H9 (cell line): Measurements from ENCODE around the gene CDCP1. TPM values are rescaled to one million over a fixed set of nuclear protein-coding genes. Genes with fewer than 3 reads are reported as not detected.

Source experiments
- DNase-seq: peaks from one replicate; pipeline ENCODE4 v3.0.0-alpha.2; 2017
- H2AFZ ChIP-seq: one replicate; pipeline ENCODE4 v1.6.1; 2013; ENCODE audit warnings: mild to moderate bottlenecking, low read length, control low read depth, moderate library complexity
- H2AK5ac ChIP-seq: 2 replicates; pipeline ENCODE4 v1.6.1; 2013; ENCODE audit warnings: low read length, control low read depth, mixed read lengths; ENCODE audit not compliant: insufficient read length
- H2BK120ac ChIP-seq: one replicate; pipeline ENCODE4 v1.6.1; 2013; ENCODE audit warnings: low read depth, mild to moderate bottlenecking, low read length, control low read depth, inconsistent platforms; ENCODE audit not compliant: poor library complexity, severe bottlenecking
- H2BK12ac ChIP-seq: 2 replicates; pipeline ENCODE4 v1.6.1; 2013; ENCODE audit warnings: low read length, control low read depth, mixed read lengths, low read depth; ENCODE audit not compliant: insufficient read length
- H2BK15ac ChIP-seq: 2 replicates; pipeline ENCODE4 v1.6.1; 2013; ENCODE audit warnings: low read depth, low read length, control low read depth
- H2BK20ac ChIP-seq: one replicate; pipeline ENCODE4 v1.6.1; 2013; ENCODE audit warnings: low read depth, mild to moderate bottlenecking, low read length, control low read depth, inconsistent platforms; ENCODE audit not compliant: poor library complexity, severe bottlenecking
- H2BK5ac ChIP-seq: 2 replicates; pipeline ENCODE4 v1.6.1; 2013; ENCODE audit warnings: low read length, control low read depth, mixed read lengths; ENCODE audit not compliant: insufficient read length
- H3K14ac ChIP-seq: 2 replicates; pipeline ENCODE4 v1.6.1; 2013; ENCODE audit warnings: low read length, control low read depth; ENCODE audit not compliant: insufficient read depth
- H3K18ac ChIP-seq: 2 replicates; pipeline ENCODE4 v1.6.1; 2013; ENCODE audit warnings: low read depth, mild to moderate bottlenecking, mixed read lengths, low read length, control low read depth; ENCODE audit not compliant: insufficient read length
- H3K23ac ChIP-seq: 2 replicates; pipeline ENCODE4 v1.6.1; 2013; ENCODE audit warnings: low read length, control low read depth, mixed read lengths, low read depth; ENCODE audit not compliant: insufficient read length
- H3K23me2 ChIP-seq: 2 replicates; pipeline ENCODE4 v1.6.1; 2013; ENCODE audit warnings: low read depth, mild to moderate bottlenecking, mixed read lengths, low read length, control low read depth; ENCODE audit not compliant: insufficient read length, poor library complexity, severe bottlenecking
- H3K27ac ChIP-seq: 2 replicates; pipeline ENCODE4 v1.5.1; 2013; ENCODE audit warnings: low read length, control low read depth, mixed read lengths, low read depth; ENCODE audit not compliant: insufficient read length
- H3K27me3 ChIP-seq: 2 replicates; pipeline ENCODE4 v1.6.1; 2013; ENCODE audit warnings: low read length, control low read depth, inconsistent platforms; ENCODE audit not compliant: insufficient read depth
- H3K4ac ChIP-seq: 2 replicates; pipeline ENCODE4 v1.6.1; 2013; ENCODE audit warnings: low read depth, mild to moderate bottlenecking, control low read depth, inconsistent platforms, low read length, moderate library complexity
- H3K4me1 ChIP-seq: 2 replicates; pipeline ENCODE4 v1.6.1; 2013; ENCODE audit warnings: low read length, control low read depth, inconsistent platforms; ENCODE audit not compliant: insufficient read depth
- H3K4me2 ChIP-seq: 2 replicates; pipeline ENCODE4 v1.6.1; 2013; ENCODE audit warnings: low read length, control low read depth, mixed read lengths; ENCODE audit not compliant: insufficient read length, insufficient read depth
- H3K56ac ChIP-seq: 2 replicates; pipeline ENCODE4 v1.6.1; 2013; ENCODE audit warnings: low read depth, mild to moderate bottlenecking, mixed read lengths, low read length, control low read depth; ENCODE audit not compliant: insufficient read length
- H3K79me1 ChIP-seq: 2 replicates; pipeline ENCODE4 v1.6.1; 2013; ENCODE audit warnings: low read depth, mild to moderate bottlenecking, moderate library complexity, low read length, control low read depth, inconsistent platforms; ENCODE audit not compliant: insufficient read depth, poor library complexity, severe bottlenecking
- H3K79me2 ChIP-seq: 2 replicates; pipeline ENCODE4 v1.6.1; 2013; ENCODE audit warnings: low read length, control low read depth, inconsistent platforms; ENCODE audit not compliant: insufficient read depth
- H3K9ac ChIP-seq: 2 replicates; pipeline ENCODE4 v1.6.1; 2013; ENCODE audit warnings: low read length, control low read depth, mixed read lengths; ENCODE audit not compliant: insufficient read length; ENCODE audit errors: extremely low read depth
- H3K9me3 ChIP-seq: one replicate; pipeline ENCODE4 v1.6.1; 2013; ENCODE audit warnings: low read depth, low read length, inconsistent platforms; ENCODE audit not compliant: control insufficient read depth
- H3T11ph ChIP-seq: one replicate; pipeline ENCODE4 v1.6.1; 2013; ENCODE audit warnings: mild to moderate bottlenecking, low read length, control low read depth, inconsistent platforms
- H4K20me1 ChIP-seq: one replicate; pipeline ENCODE4 v1.6.1; 2013; ENCODE audit not compliant: control insufficient read depth, insufficient read length, insufficient read depth
- H4K5ac ChIP-seq: 2 replicates; pipeline ENCODE4 v1.6.1; 2013; ENCODE audit warnings: low read depth, mild to moderate bottlenecking, mixed read lengths, low read length, control low read depth; ENCODE audit not compliant: insufficient read length
- H4K8ac ChIP-seq: replicated peaks from 2 replicates; pipeline ENCODE4 v1.6.1; 2013; ENCODE audit warnings: low read length, control low read depth, mixed read lengths, low read depth; ENCODE audit not compliant: insufficient read length
- H4K91ac ChIP-seq: 2 replicates; pipeline ENCODE4 v1.6.1; 2013; ENCODE audit warnings: low read depth, mild to moderate bottlenecking, moderate library complexity, mixed read lengths, low read length, control low read depth; ENCODE audit not compliant: insufficient read length
- H3K27ac Mint-ChIP-seq, 3 experiments: 2 replicates in 2 of 3; 3 replicates in 1 of 3; pipeline ENCODE4 v1.8.0; 2020 to 2021; ENCODE audit warnings: mixed read lengths in 3 of 3, mild to moderate bottlenecking in 1 of 3, moderate library complexity in 1 of 3
- H3K27me3 Mint-ChIP-seq: 2 replicates; pipeline ENCODE4 v1.8.0; 2021; ENCODE audit warnings: low read depth, mild to moderate bottlenecking, moderate library complexity, mixed read lengths
- H3K36me3 Mint-ChIP-seq, 3 experiments: 2 replicates in 2 of 3; 3 replicates in 1 of 3; pipeline ENCODE4 v1.8.0; 2020 to 2021; ENCODE audit warnings: low read depth in 3 of 3, mixed read lengths in 3 of 3; ENCODE audit not compliant: insufficient read depth in 1 of 3
- H3K4me1 Mint-ChIP-seq, 2 experiments: 2 replicates each; pipeline ENCODE4 v1.8.0; 2020; ENCODE audit warnings: mixed read lengths in 2 of 2
- H3K4me3 Mint-ChIP-seq, 2 experiments: 2 replicates in 1 of 2; 3 replicates in 1 of 2; pipeline ENCODE4 v1.8.0; 2020 to 2021; ENCODE audit warnings: mild to moderate bottlenecking in 2 of 2, mixed read lengths in 2 of 2, moderate library complexity in 1 of 2
- H3K9me3 Mint-ChIP-seq, 2 experiments: 2 replicates in 1 of 2; 3 replicates in 1 of 2; pipeline ENCODE4 v1.8.0; 2020; ENCODE audit warnings: mild to moderate bottlenecking in 2 of 2, mixed read lengths in 2 of 2, moderate library complexity in 1 of 2
- CTCF ChIP-seq: fragments of 200-600 bp; sonication (generic); conservative IDR thresholded peaks from 3 replicates; pipeline ENCODE4 v1.8.0; 2021; ENCODE audit warnings: antibody characterized with exemption, mild to moderate bottlenecking
- WGBS: extraction: QIAGEN DNeasy Blood & Tissue Kit; methylation state at CpG from one replicate; pipeline ENCODE4 v1.1.7; 2013; ENCODE audit warnings: missing lambda C conversion rate, low lambda C conversion rate, mixed read lengths; ENCODE audit not compliant: insufficient read length; ENCODE audit errors: extremely low coverage; 5-methylcytosine and 5-hydroxymethylcytosine counted together
- total RNA-seq: library from RNA; stranded (reverse); gene quantifications from 2 replicates; pipeline ENCODE4 v1.2.1, GENCODE V29; 2021

CDCP1 gene
- total RNA-seq, 1 experiment from 2014 or later: 12.9 TPM

- Histone ChIP-seq H3K27ac (no peak overlapping the region), H3K4ac (no peak overlapping the region), H2BK12ac (no peak overlapping the region), H3K79me1 (no peaks in the 10 kb centered on the region), H3K9ac (no peak overlapping the region), H3K9me3 (no peaks in the 10 kb centered on the region), H4K8ac (no peak overlapping the region), H3K4me1 (peaks cover 2% of the 10 kb centered on the region; the same call in 1 of the 2 replicates), H4K5ac (no peak overlapping the region), H3K23me2 (no peaks in the 10 kb centered on the region), H2BK120ac (no peak overlapping the region), H3K27me3 (peaks cover 27% of the 10 kb centered on the region; the same call in 1 of the 2 replicates), H2AK5ac (no peak overlapping the region), H3K79me2 (no peaks in the 10 kb centered on the region), H4K20me1 (no peaks in the 10 kb centered on the region), H2BK15ac (no peak overlapping the region), H2BK5ac (no peak overlapping the region), H3K4me2 (no peak overlapping the region), H3K56ac (no peak overlapping the region), H2AFZ (no peak overlapping the region), H3T11ph (no peak overlapping the region), H3K14ac (no peak overlapping the region), H3K18ac (no peak overlapping the region), H4K91ac (no peak overlapping the region), H3K23ac (no peak overlapping the region), H2BK20ac (no peak overlapping the region)
- peak; percentile 61 for DNase-seq
- Mint-ChIP-seq H3K4me3 (no peak overlapping the region), H3K36me3 (no peaks in the 10 kb centered on the region), H3K27ac (no peak overlapping the region), H3K9me3 (peaks cover 0 to 3% of the 10 kb centered on the region in 2 experiments; a peak in 1 of 5 replicates), H3K27me3 (peaks cover 100% of the 10 kb centered on the region), H3K4me1 (peaks cover 20 to 22% of the 10 kb centered on the region in 2 experiments)
- no CpG with 5 or more reads among the region's 7 CpGs for WGBS
- peak; percentile 57; the same call in 2 of the 3 replicates for TF ChIP-seq CTCF
Observed at GRCh38 chr3:45055411-45056143, 90.6 kb downstream of the CDCP1 start.
